ENCODE data around the gene BZW2.
A peak's percentile ranks its signal among the peaks of the same experiment; 100 is the strongest.

The BZW2 gene

GRCh38 chr7:16645593-16646471 lies at the start of gene BZW2, which contains the start of gene ANKMY2:
Gene BZW2 (plus strand): TSS chr7:16646181. CDS start chr7:16665444, 19,263 bp downstream.
Gene ANKMY2 (minus strand): TSS chr7:16645754. CDS start chr7:16645573, 181 bp downstream.
- peak; percentile 66 to 78 for DNase-seq

GRCh38 chr7:16598015-16598414 lies 48.0 kb upstream of the BZW2 start:
- DNase-seq, result no peak

DNA sequence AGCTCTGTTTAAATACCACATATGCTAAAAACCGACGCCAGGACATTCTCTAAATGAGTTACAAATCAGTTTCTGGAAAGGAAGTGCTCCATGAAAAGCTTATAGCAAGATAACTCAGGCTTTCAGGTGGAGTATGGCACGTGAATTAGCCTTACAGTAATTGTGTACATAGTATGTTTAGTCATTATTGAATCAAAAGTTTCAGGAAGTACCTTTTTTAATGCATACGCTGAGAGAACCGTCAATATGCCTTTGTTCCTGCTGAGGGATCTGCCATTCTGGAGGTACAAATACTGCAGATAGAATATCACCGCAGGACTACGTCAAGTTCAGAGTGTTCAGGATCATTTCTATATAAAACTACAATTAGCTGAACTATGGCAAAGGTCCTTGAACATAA lies 46.1 kb upstream of the BZW2 start:
- DNase-seq, result no peak

GRCh38 chr7:16603633-16604032 lies 42.3 kb upstream of the BZW2 start:
- no peak for DNase-seq

DNA sequence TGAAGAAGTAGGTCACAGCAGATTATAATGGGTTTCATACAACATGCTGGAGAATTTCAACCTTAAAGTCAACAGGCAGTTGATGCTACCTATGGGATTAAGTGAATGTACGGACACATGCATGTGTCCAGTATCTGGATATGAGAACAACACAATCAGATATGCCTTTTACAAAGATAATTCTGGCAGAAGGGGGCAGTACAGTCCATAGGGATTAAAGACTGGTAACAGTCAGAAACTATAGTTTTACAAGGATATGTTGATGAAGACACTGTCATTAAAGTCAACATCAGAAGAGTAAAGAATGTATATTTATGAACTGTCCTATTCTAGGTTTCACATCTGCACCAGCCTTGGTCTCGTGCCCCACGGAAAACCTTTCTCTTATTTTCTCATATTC lies 41.9 kb upstream of the BZW2 start:
- DNase-seq, result no peak

DNA sequence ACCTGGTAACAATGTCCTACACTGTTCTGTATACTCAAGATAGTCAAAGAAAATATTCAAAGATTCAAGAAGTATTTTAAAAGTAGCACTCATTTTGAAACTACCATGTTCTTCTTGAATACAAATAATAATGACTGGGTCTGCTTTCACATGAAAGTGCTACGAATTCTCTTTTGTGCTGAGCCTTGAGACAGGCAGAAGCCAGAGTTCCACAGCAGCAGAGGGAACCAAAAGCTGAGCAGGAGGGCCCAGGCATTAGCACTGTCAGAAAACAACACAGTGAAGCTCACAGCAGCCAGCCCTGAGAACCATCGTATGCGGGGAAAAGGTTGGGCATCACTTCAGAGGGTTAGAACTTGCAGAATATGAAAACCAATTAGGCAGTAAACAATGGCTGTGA lies 39.3 kb upstream of the BZW2 start:
- no peak for DNase-seq

DNA sequence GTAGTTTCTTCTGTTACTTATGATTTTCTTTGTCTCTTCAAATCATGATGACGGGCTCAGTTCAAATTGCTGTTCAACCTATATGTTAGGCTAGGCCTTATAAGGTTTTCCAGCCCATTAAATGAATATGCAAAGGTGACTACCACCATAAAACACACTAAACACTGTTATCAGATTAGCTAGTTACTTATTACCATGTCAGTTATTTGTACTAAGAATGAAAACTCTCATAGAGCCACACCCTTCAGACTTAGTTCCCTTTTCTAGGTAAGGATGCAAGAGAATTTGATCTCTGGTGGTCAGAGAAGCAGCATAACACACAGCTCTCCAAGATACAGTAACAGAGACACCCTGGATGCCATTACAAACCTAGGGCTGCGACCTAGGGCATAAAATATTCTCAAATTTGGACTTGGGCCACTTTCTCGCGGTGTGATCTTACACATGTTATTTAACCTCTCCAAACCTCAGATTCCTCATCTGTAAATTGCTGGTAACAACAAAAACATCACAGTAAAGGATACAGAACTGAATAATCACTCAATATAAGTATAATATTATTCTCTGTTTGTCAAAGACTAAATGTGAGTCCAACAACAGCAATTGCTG lies 36.0 kb upstream of the BZW2 start:
- DNase-seq, result no peak

GRCh38 chr7:16611711-16612110 lies 34.3 kb upstream of the BZW2 start:
- no peak for DNase-seq

DNA sequence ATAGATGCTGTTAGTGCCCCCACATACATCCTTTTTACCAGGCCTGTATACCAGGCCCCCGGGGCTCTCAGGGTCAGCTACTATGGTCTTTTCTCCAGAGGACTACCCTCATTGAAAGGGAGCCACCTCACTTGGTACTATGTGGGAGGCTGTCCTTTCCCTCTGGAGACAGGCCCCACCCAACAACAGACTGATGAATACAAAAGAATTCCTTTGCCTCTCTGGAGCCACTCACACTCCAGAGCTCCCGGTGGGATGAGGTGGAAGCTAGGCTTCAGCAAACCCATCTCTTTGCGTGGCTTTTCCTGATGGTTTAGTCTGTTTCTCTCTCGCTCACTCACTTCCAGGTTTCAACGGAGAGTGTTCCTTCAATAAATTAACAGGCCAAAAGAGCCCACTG lies 30.8 kb upstream of the BZW2 start:
- no peak for DNase-seq

DNA sequence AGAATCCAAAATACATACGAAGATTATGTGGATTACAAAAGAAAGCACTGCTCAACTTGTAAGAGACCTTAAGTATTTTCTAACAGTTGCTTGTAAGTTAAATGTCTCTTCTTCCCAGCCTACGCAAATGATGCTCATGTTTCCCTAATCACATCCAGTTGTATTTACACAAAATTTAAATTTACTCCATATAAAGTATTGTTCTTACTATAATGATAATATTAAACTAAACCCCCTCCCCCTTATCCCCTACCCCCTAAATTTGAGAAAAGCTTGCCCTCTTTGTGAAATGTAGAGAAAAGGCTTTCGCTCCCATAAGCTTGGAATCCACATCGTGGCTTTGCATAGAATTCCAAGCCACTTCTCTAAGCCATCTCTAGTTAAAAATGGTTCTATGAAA lies 29.9 kb upstream of the BZW2 start:
- no peak for DNase-seq

GRCh38 chr7:16616542-16616941 lies 29.4 kb upstream of the BZW2 start:
- DNase-seq, result no peak

DNA sequence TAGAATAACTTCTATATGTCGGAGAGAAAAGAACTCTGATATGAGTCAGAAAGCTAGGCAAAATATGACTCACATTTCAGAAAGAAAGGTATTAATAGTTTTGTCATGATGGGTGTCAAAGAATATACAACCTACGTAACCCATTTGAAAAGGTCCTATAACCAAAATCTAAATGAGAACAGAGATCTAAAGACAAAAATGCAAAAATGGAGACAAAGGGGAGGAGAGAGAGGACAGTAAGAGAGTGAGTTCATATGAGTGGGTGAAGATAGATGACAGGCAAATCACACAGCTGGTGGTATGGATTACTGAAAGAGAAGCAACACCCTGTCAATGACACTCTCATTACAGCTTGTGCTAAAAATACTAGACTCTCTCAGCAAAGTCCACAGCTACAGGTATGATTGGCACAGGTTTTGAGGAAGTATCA lies 26.0 kb upstream of the BZW2 start:
- no peak for DNase-seq

DNA sequence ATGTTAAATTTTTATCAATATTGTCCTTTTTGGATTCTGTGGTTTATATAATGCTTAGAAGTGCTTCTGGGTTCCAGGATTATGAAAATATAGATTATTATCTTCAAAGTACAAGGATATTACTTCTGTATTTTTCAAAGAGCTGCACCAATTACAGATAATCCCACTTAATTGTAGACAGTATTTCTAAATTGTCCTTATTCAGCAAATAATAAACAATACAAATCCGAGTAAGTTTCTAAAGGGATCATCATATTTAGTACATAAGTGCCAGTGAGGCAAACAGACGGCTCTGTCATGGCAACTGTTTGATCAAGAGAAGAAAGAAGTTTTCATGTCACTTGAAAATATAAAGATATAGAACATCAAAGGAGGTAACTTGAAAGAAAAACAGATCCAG lies 19.6 kb upstream of the BZW2 start:
- no peak for DNase-seq

GRCh38 chr7:16627236-16627635 lies 18.7 kb upstream of the BZW2 start:
- no peak for DNase-seq

- no peak for DNase-seq
Measured at GRCh38 chr7:16630654-16631053, 15.3 kb upstream of the BZW2 start.

DNA sequence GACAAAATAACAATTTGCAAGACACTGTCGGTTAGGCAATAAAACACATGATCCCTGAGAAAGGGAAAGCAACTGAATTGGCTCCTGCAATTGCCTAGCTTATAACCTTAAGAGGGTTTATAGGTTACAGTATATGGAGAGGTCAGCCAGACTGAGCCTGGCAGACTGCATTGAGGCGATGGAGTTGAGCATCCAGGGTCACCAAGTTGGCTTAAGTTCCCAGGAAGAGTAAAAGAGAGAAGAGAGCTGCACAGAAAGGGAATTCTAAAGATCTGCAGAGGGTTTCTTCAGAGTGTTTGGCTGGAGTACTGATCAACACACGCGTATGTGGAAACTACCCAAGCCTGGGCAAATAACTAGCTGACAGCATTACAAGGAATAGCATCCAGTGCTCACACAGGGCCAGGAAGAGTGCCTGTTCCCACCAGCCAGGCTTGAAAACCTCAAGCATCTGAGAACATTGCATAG lies 11.7 kb upstream of the BZW2 start:
- DNase-seq, result no peak

GRCh38 chr7:16636555-16637101 lies 9.4 kb upstream of the BZW2 start:
- no peak for DNase-seq

- no peak for DNase-seq
Measured at GRCh38 chr7:16637379-16637778, 8.6 kb upstream of the BZW2 start.

DNA sequence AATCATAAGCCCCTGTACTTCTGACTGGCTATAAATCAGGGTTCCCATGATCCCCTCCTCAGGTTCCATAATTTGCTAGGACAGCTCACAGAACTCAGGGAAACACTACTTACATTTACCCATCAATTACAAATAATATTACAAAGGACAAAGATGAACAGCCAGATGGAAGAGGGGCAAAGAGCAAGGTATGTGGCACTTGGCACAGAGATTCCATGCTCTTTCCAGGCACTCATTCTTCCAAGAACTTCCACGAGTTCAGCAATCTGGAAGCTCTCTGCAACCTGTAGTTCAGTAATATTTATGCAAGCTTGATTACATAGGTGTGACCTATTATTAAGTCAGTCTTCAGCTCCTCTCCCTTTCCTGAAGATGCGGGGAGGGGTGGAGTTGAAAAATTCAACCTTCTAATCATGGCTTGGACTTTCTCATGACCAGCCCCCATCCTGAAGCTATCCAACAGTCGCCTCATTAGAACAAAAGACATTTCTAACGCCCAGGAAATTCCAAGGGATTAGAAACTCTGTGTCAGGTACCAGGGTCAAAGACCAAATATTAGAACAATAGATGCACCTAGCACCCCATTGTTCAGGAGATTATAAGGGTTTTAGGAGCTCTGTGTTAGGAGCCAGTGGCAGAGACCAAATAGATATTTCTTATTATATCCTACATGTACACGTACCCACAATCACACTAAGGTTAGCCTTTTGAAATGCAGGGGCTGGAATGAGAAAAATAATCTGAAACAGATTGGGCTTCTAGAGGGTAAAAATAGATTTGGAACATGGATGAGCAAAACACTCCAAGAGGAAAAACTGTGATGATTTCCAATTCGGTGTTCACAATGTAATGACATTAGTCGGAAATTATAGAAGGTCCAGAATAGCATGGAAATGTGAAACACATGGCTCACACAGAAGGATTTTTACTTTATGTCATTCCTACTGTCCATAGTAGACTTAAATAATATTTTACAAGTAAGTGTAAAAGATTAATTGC lies 7.4 kb upstream of the BZW2 start:
- no peak for DNase-seq

DNA sequence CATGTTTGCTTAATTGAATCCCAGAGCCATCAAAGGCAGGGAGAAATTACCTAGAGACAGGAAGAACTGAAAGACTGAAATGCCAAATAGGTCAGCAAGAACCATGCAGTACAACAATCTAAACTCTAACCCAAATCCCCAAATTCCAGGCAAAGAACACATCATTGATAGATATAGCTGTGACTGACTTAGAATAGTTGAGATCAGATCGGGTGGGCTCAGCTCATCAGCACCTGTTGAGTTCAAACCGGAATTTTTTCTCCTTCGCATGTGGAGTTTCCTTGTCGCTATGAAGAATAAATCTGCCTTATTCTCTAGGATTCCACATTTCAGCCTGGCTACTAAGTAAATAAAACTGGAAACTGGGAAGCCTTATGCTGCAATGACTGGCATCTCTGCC lies 1.8 kb upstream of the BZW2 start:
- no peak for DNase-seq

DNA sequence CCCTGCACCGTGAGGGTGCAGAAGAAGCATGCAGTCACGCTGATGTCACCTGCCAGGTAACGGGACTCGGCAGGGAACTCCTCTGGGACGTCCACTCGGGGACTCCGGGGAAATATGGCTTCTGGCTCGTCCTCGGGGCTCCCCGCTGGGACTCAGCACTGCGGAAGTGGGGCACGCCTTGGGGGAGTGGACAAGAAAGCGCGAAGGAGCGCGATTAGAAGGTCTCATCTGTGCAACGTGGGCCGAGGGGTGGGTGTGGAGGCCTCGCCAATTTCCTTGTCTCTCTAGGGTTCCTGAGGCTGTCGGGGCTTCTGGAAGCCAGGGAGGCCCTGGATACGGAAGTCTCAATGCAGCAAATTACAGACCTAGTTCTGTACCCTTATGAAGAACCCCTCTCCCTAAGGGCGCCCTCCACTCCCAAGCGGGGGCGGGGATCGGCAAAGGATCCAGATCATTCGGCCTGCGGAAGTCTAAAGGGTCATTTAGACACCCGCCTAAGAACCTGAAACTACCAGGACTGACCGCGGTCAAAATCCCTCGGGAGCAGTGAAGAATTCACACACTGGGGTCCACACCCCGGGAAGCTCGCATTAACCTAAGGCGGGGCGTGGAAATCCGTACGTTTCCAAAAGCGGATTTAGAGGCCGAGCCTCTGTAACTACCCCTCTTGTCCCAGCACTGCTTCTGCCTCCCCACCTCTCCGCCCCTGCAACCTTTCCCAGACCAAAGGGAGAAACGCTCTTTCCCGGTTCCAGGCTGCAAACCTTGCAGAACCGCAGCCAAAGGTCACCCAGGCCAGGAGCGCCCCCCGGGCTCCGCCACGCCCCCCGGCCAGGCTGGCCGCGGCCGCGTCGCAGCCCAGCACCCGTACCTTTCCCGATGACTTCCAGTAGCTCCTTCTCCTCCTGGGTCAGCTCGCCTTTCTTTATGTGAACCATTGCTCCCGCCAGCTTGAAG lies 1.1 kb upstream of the BZW2 start:
- no peak for DNase-seq
